Subcutaneous adipose tissue (tissue), 4 donors: ENCODE data around the gene MS4A12. TPM values are rescaled to one million over a fixed set of nuclear protein-coding genes. Genes with fewer than 3 reads are reported as not detected.

Experiments
- total RNA-seq, 4 donors: library from RNA; depleted of rRNA; stranded (reverse); fragments of >200 nt; gene quantifications; one replicate each; pipeline ENCODE4 v1.1.0, GENCODE V29; 2016
- TF ChIP-seq, protein P1 (sequence below): fragments of 450-650 bp; IDR thresholded peaks from one replicate; pipeline ENCODE4 v1.5.1; 2016; ENCODE audit warnings: low read depth, mild to moderate bottlenecking, control low read depth, antibody characterized with exemption, moderate library complexity

MS4A12 gene, protein sequence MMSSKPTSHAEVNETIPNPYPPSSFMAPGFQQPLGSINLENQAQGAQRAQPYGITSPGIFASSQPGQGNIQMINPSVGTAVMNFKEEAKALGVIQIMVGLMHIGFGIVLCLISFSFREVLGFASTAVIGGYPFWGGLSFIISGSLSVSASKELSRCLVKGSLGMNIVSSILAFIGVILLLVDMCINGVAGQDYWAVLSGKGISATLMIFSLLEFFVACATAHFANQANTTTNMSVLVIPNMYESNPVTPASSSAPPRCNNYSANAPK
- not detected for total RNA-seq

DNA sequence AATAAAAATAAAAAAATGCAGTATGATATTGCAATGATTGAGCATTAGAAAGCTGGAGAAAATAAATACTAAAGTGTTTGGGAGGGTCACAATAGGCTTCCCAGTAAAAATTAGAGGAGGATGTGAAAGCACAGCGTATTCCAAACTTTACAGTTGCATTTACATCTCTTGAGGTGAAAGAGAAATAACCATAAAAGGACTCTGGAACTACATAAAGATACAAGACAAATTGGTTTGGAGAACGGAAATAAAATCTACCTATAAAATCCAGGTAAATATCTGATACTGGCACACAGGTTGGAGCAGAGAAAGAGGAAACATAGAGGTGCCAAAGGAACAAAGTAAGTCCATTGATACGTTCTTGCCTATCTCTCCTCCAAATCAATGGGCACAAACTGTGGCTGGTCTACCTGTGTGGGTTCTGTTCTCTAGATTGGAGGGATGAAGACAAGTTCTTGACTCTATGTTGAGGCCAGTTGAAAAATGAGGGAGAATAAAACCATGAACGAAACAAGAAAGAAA, at the start of gene MS4A12:
TSS of gene MS4A12 (plus strand) at position 291 of the 522 bp plus-strand sequence. CDS start 4,541 bp downstream, outside the sequence.
- TF ChIP-seq, protein P1, sequence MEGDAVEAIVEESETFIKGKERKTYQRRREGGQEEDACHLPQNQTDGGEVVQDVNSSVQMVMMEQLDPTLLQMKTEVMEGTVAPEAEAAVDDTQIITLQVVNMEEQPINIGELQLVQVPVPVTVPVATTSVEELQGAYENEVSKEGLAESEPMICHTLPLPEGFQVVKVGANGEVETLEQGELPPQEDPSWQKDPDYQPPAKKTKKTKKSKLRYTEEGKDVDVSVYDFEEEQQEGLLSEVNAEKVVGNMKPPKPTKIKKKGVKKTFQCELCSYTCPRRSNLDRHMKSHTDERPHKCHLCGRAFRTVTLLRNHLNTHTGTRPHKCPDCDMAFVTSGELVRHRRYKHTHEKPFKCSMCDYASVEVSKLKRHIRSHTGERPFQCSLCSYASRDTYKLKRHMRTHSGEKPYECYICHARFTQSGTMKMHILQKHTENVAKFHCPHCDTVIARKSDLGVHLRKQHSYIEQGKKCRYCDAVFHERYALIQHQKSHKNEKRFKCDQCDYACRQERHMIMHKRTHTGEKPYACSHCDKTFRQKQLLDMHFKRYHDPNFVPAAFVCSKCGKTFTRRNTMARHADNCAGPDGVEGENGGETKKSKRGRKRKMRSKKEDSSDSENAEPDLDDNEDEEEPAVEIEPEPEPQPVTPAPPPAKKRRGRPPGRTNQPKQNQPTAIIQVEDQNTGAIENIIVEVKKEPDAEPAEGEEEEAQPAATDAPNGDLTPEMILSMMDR = no peak

DNA sequence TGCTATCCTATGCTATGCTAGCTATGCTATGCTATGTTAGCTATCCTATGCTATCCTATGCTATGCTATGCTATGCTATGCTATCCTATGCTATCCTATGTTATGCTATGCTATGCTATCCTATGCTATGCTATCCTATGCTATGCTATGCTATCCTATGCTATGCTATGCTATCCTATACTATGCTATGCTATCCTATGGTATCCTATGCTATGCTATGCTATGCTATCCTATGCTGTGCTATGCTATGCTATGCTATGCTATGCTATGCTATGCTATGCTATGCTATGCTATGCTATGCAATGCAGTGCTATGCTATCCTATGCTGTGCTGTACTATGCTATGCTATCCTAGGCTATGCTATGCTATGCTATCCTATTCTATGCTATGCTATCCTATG, 45.5 kb upstream of the MS4A12 start:
- TF ChIP-seq, protein P1 = no peak

DNA sequence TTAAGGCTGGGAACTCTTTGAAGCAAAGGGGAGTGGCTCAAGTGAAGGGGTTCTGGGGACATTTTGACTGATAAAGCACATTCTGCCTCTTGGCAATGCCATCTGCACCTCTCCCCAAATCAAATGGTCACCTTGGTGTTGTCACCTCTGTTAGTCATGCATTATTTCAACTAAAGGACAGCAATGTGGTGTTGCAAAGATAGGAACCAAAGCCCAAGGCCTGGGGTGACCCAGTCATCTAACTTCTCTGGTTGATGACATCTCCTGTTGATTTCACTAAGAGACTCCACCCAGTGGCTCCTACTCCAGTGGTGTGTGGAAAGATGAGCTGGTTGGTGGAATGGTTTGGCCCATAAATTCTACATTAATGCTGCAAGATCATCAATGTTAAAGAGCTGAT, 44.7 kb upstream of the MS4A12 start:
- TF ChIP-seq, protein P1 = no peak

DNA sequence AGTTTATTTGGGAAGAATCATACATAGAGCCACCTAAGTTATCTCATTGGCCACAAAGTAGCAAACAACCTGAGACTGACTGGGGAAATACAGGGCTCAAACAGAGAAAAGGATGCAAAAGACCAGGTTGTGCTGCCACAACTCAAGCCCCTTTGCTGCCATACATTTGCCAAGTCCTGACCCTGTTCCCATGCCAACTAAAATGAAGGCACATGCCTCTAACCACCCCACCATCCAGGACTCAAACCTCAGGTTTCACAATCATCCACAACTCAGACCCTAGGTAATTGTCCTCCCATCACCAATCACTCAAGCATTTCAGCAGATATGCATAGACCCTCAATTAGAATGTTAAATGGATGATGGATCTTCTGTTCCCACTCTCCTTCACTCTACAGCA, 38.4 kb upstream of the MS4A12 start:
- TF ChIP-seq, protein P1 = no peak

DNA sequence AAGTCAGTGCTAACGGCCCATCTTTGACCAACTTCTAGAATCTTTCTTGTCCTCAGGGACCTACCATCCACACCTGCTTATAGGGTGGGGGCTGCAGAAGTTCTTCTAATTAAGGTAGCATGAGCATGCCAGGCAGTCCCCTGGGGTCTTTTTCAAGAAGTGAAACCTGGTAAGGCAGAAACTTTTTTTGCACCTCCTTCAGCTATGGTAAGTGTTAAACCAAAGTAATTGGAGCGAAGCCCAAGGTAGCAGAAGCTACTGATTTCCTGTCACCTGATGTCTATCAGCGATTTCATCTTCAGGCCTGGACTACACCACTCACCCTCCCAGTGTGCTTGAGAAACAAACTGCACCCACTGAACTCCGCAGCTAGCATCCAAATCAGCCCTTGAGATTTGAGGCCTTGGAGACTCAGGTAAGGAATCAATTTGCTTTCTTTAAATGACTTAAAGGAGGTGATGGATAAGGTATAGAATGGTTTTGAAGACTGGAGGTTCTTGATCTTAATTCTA, 37.0 kb upstream of the MS4A12 start, which contains the start of gene MS4A1:
TSS of gene MS4A1 (plus strand) at position 317 of the 512 bp plus-strand sequence. CDS start 6,528 bp downstream, outside the sequence.
- TF ChIP-seq, protein P1 = no peak

DNA sequence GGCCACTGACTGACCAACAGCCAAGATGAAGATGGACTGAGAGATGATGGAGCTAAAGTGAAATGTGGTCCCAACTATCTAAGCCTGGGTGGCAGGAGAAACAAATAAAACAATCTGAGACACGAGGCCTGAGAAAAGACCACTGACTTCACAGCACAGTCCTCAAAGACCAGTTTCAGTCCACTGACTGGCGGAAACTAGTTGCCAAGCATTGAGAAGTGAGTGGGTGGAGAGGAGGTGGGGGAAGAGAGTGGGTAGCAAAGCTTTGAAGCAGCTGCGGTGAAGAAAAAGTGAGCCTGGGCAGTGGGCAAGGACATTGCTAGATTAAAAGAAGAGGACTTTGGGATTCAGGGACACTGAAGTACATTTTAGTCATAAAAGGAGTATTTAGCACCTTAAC, 35.0 kb upstream of the MS4A12 start:
- TF ChIP-seq, protein P1 = no peak

DNA sequence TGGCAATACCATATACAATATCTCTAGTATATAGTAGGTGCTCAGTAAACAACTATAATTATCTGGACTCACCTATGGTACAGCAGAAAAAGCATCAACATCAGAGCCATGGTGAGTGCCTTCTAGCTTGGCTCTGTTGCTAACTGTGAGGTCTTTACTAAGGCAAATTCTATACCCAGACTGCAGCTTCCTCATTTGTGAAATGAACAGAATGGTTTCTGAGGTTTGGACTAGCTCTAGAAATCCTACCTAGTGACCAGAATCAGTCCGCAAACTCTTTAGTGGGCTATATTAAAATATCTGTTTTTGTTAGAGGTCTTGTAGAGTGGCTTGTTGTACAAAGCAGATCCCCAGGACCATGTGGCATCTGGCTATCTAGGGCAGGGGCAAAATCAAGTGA, 33.2 kb upstream of the MS4A12 start:
- TF ChIP-seq, protein P1 = no peak
